DOHH2 (cell line): ENCODE measurements around the gene CHD5.

Experiments used
- H3F3A ChIP-seq: fragments of 200-600 bp; sonication (generic), shearing (Covaris generic); 2 replicates; pipeline ENCODE4 v1.6.0; 2016; ENCODE audit warnings: antibody characterized with exemption, mild to moderate bottlenecking; ENCODE audit not compliant: control insufficient read depth, insufficient read depth
- H3K27ac ChIP-seq: fragments of 200-600 bp; sonication (generic); 2 replicates; pipeline ENCODE4 v1.5.1; 2014; ENCODE audit warnings: low read depth, mild to moderate bottlenecking, low read length, moderate library complexity
- H3K27me3 ChIP-seq: fragments of 200-600 bp; sonication (generic); 2 replicates; pipeline ENCODE4 v1.6.1; 2014; ENCODE audit warnings: mild to moderate bottlenecking, low read length, mixed read lengths; ENCODE audit not compliant: control insufficient read depth
- H3K36me3 ChIP-seq: fragments of 200-600 bp; sonication (generic); 2 replicates; pipeline ENCODE4 v1.6.1; 2014; ENCODE audit warnings: mild to moderate bottlenecking, low read length, moderate library complexity, mixed read lengths; ENCODE audit not compliant: control insufficient read depth
- H3K4me1 ChIP-seq: fragments of 200-600 bp; sonication (generic); 2 replicates; pipeline ENCODE4 v1.6.1; 2014; ENCODE audit warnings: mild to moderate bottlenecking, low read length, mixed read lengths; ENCODE audit not compliant: control insufficient read depth
- H3K4me2 ChIP-seq: fragments of 200-600 bp; sonication (generic); 2 replicates; pipeline ENCODE4 v1.6.0; 2014; ENCODE audit warnings: mild to moderate bottlenecking, low read length, moderate library complexity
- H3K4me3 ChIP-seq: fragments of 200-600 bp; sonication (generic); 2 replicates; pipeline ENCODE4 v1.5.1; 2014; ENCODE audit warnings: mild to moderate bottlenecking, low read length, mixed read lengths
- H3K79me2 ChIP-seq: fragments of 200-600 bp; sonication (generic); 2 replicates; pipeline ENCODE4 v1.6.1; 2014; ENCODE audit warnings: mild to moderate bottlenecking, low read length, mixed read lengths; ENCODE audit not compliant: control insufficient read depth
- H3K9me2 ChIP-seq: fragments of 200-600 bp; sonication (generic); replicated peaks from 2 replicates; pipeline ENCODE4 v1.6.1; 2014; ENCODE audit warnings: mild to moderate bottlenecking, low read length, mixed read lengths; ENCODE audit not compliant: control insufficient read depth
- H3K9me3 ChIP-seq: fragments of 200-600 bp; sonication (generic); 2 replicates; pipeline ENCODE4 v1.6.1; 2014; ENCODE audit warnings: antibody characterized with exemption, low read length, mixed read lengths; ENCODE audit not compliant: control insufficient read depth, insufficient read depth
- H4K20me1 ChIP-seq: fragments of 200-600 bp; sonication (generic); 2 replicates; pipeline ENCODE4 v1.6.0; 2014; ENCODE audit warnings: low read depth, mild to moderate bottlenecking, antibody characterized with exemption, low read length, moderate library complexity; ENCODE audit not compliant: control insufficient read depth, insufficient read depth
- EZH2phosphoT487 ChIP-seq: fragments of 200-600 bp; sonication (generic); IDR thresholded peaks from 2 replicates; pipeline ENCODE4 v1.6.1; 2017; ENCODE audit warnings: borderline replicate concordance, mild to moderate bottlenecking, antibody characterized with exemption, low read length, moderate library complexity, mixed read lengths
- TF ChIP-seq, protein P1 (sequence below): fragments of 200-600 bp; sonication (generic); IDR thresholded peaks from one replicate; pipeline ENCODE4 v1.5.1; 2014; ENCODE audit warnings: antibody characterized with exemption, mild to moderate bottlenecking, low read depth, low read length; ENCODE audit not compliant: poor library complexity, severe bottlenecking

CHD5 gene

DNA sequence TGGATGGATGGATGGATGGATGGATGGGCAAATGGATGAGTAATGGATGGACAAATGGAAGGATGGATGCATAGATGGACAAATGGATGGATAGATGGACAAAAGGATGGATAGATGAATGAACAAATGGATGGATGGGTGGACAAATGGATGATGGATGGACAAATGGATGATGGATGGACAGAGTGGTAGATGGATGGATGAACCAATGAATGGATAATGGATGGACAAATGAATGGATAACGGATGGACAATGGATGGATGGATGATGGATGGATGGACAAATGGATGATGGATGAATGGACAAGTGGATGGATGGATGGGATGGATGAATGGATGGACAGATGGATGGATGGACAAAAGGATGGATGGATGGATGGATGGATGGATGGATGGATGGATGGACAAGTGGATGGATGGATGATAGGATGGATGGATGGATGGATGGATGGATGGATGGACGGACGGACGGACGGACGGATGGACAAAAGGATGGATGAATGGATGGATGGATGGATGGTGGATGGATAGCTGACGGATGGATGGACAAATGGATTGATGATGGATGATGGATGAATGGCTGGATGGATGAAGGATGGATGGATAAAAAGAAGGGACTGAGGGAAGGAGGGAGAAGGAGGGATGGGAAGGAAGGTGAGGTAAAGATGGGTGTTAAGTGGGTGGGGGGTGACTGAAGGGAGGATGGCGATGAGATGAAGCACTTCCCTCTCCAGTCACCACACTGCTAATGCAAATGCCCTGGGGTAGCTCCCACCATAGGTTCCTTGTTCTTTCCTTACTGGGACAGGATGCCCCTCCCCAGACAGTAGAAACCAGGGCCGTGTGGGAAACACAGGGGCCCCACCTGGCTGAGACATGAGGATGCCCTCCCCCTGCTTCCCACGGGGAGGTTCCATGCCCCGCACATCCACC is 29.8 kb downstream of the CHD5 start:
- Histone ChIP-seq H3K4me2 (no peak overlapping the region), H3K27me3 (no peaks in the 10 kb centered on the region), H3K36me3 (no peaks in the 10 kb centered on the region), H4K20me1 (no peaks in the 10 kb centered on the region), H3K9me2 (no peaks in the 10 kb centered on the region), H3F3A (no peaks in the 10 kb centered on the region), H3K79me2 (no peaks in the 10 kb centered on the region), H3K4me3 (no peak overlapping the region), H3K27ac (no peak overlapping the region), H3K9me3 (no peaks in the 10 kb centered on the region), H3K4me1 (no peaks in the 10 kb centered on the region)
- no peak for TF ChIP-seq EZH2phosphoT487
- TF ChIP-seq, protein P1, sequence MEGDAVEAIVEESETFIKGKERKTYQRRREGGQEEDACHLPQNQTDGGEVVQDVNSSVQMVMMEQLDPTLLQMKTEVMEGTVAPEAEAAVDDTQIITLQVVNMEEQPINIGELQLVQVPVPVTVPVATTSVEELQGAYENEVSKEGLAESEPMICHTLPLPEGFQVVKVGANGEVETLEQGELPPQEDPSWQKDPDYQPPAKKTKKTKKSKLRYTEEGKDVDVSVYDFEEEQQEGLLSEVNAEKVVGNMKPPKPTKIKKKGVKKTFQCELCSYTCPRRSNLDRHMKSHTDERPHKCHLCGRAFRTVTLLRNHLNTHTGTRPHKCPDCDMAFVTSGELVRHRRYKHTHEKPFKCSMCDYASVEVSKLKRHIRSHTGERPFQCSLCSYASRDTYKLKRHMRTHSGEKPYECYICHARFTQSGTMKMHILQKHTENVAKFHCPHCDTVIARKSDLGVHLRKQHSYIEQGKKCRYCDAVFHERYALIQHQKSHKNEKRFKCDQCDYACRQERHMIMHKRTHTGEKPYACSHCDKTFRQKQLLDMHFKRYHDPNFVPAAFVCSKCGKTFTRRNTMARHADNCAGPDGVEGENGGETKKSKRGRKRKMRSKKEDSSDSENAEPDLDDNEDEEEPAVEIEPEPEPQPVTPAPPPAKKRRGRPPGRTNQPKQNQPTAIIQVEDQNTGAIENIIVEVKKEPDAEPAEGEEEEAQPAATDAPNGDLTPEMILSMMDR: no peak

DNA sequence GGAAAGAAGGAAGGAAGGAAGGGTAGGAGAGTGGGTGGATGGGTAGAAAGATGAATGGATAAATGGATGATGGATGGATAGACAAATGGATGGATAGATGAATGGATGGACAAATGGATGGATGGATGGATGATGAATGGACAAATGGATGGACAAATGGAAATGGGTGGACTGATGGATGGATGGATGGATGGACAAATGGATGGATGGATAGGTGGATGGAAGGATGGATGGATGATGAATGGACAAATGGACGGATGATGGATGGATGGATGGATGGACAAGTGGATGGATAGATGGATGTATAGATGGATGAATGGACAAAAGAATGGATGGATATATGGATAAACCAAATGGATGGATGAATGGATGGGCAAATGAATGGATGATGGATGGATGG is 30.5 kb downstream of the CHD5 start:
- Histone ChIP-seq H4K20me1 (no peaks in the 10 kb centered on the region), H3F3A (no peaks in the 10 kb centered on the region), H3K79me2 (no peaks in the 10 kb centered on the region), H3K27me3 (no peaks in the 10 kb centered on the region), H3K9me2 (no peaks in the 10 kb centered on the region), H3K36me3 (no peaks in the 10 kb centered on the region), H3K4me2 (no peak overlapping the region), H3K27ac (no peak overlapping the region), H3K4me1 (no peaks in the 10 kb centered on the region), H3K9me3 (no peaks in the 10 kb centered on the region), H3K4me3 (no peak overlapping the region)
- TF ChIP-seq, protein P1: no peak
- no peak for TF ChIP-seq EZH2phosphoT487

DNA sequence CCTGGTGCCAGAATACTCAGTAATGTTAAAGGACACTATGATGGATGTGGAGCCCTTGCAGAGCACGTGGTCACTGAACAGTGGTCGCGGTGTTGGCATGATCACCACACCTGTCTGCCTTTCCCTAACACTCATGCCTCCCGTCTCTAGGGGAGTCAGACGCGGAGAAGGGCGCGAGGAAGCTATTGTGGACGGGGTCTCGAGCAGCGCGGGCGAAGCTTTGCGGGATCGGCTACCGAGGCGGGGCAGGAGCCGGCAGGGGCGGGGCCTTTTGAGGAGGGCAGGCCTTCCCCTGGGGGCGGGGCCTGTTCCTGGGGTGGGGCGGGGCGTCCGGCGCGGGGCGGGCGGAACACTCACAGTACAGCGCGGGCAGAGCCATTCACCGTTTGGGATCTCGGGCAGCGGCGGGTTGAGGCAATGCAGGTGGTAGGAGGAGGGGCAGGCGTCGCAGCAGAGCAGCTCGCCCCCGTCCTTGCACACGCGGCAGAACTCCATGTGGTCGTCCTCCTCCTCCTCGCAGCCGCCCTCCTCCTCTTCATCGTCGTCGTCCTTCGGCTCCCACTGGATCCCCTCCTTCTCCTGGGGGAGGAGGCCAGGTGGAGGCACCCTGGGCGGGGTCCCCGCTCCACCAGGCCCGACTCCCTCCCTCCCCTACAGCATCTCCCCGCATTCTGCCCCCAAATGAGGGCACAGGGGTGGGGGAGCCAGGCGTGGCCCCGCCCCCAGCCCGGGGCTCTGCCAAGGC is 31.5 kb downstream of the CHD5 start:
- Histone ChIP-seq H4K20me1 (0 out of 2 replicates have a peak, but pooled peaks cover 3% of the 10 kb centered on the region), H3K4me1 (no peaks in the 10 kb centered on the region), H3K9me2 (no peaks in the 10 kb centered on the region), H3K4me3 (no peak overlapping the region), H3K27me3 (no peaks in the 10 kb centered on the region), H3K27ac (no peak overlapping the region), H3K79me2 (no peaks in the 10 kb centered on the region), H3K36me3 (no peaks in the 10 kb centered on the region), H3K4me2 (no peak overlapping the region), H3F3A (no peaks in the 10 kb centered on the region), H3K9me3 (no peaks in the 10 kb centered on the region)
- TF ChIP-seq, protein P1: no peak
- TF ChIP-seq EZH2phosphoT487: no peak
